Activated T-cell treated with anti-CD3 and anti-CD28 coated beads, Interleukin-2, amount 50 U/mL, for 48 hours (primary cell): ENCODE results near the gene MUC12.
"Not testable (repeated sequence)": the region's sequence is repeated elsewhere in the genome, so short reads cannot be mapped to it uniquely, and the experiment has no call there.

Source experiments
- DNase-seq, 2 experiments: peaks; one replicate each; pipeline ENCODE4 v3.0.0-alpha.2; 2020

MUC12 gene

GRCh38 chr7:100969066-100969615 lies at the start of gene MUC12:
Gene MUC12 (plus strand): TSS chr7:100969565. CDS start chr7:100969623, 58 bp downstream.
- DNase-seq = no peak

- DNase-seq = not testable (repeated sequence)
These were observed 49.5 kb upstream of the MUC12 start for GRCh38 chr7:100919779-100920437.

GRCh38 chr7:100921039-100921438 lies 48.3 kb upstream of the MUC12 start:
- no peak for DNase-seq

- not testable (repeated sequence) for DNase-seq
These were observed 45.7 kb upstream of the MUC12 start for GRCh38 chr7:100923616-100924015.

- no peak for DNase-seq
These were observed 39.6 kb upstream of the MUC12 start for GRCh38 chr7:100929808-100930174.

GRCh38 chr7:100933734-100934133 lies 35.6 kb upstream of the MUC12 start:
- no peak for DNase-seq

GRCh38 chr7:100935381-100935780 lies 34.0 kb upstream of the MUC12 start:
- not testable (repeated sequence) for DNase-seq

GRCh38 chr7:100936167-100936566 lies 33.2 kb upstream of the MUC12 start:
- not testable (repeated sequence) for DNase-seq

- DNase-seq = no peak
These were observed 27.2 kb upstream of the MUC12 start for GRCh38 chr7:100942045-100942774.

- DNase-seq = no peak
These were observed 25.7 kb upstream of the MUC12 start for GRCh38 chr7:100943693-100944092.

- DNase-seq = no peak
These were observed 25.2 kb upstream of the MUC12 start for GRCh38 chr7:100944138-100944537.

GRCh38 chr7:100946111-100946510 lies 23.3 kb upstream of the MUC12 start:
- DNase-seq = no peak

- no peak for DNase-seq
These were observed 22.5 kb upstream of the MUC12 start for GRCh38 chr7:100946766-100947365.

- no peak for DNase-seq
These were observed 21.6 kb upstream of the MUC12 start for GRCh38 chr7:100947792-100948191.

GRCh38 chr7:100949227-100949932 lies 20.0 kb upstream of the MUC12 start, which contains the start of gene MUC3A:
Gene MUC3A (plus strand): TSS chr7:100949534. CDS start chr7:100949625, 91 bp downstream.
- DNase-seq = no peak

GRCh38 chr7:100949933-100950443 lies 19.4 kb upstream of the MUC12 start:
- DNase-seq = no peak

- no peak for DNase-seq
These were observed 18.2 kb upstream of the MUC12 start for GRCh38 chr7:100951172-100951571.

GRCh38 chr7:100951888-100952560 lies 17.3 kb upstream of the MUC12 start:
- peak; percentile 47 to 58 for DNase-seq

- DNase-seq = peak in 1 of 2 experiments; percentile 30
These were observed 16.7 kb upstream of the MUC12 start for GRCh38 chr7:100952641-100953040.

GRCh38 chr7:100957832-100958421 lies 11.4 kb upstream of the MUC12 start:
- no peak for DNase-seq

GRCh38 chr7:100959894-100960293 lies 9.5 kb upstream of the MUC12 start:
- DNase-seq = no peak

GRCh38 chr7:100962537-100962936 lies 6.8 kb upstream of the MUC12 start:
- DNase-seq = no peak
